ENCODE data around the gene RIN2.

GRCh38 chr20:19712721-19713260 is 45.3 kb upstream of the RIN2 start:
- TF ChIP-seq CTCF (IDR thresholded peaks at IDR 0.05; ENCODE audit: insufficient read depth, low read depth, low read length): no peak
- TF ChIP-seq EZH2 (IDR thresholded peaks at IDR 0.05; ENCODE audit: insufficient read depth, low read length): no peak

Data from astrocyte (in vitro differentiated cells and primary cell).